ENCODE measurements around the gene NOP53. TPM values are rescaled to one million over a fixed set of nuclear protein-coding genes. Genes with fewer than 3 reads are reported as not detected.
"Not testable (repeated sequence)": the region's sequence is repeated elsewhere in the genome, so short reads cannot be mapped to it uniquely, and the experiment has no call there.

NOP53 gene
- total RNA-seq, 1 donor = 55.7 TPM

GRCh38 chr19:47725759-47726401 lies 19.5 kb upstream of the NOP53 start:
- TF ChIP-seq CTCF (IDR thresholded peaks at IDR 0.05; ENCODE audit: extremely low read depth, low read depth, low read length) = no peak
- Histone ChIP-seq H2AFZ (ENCODE audit: low read length) (no peak overlapping the region), H3K36me3 (ENCODE audit: insufficient read depth, low read length) (peaks cover 68% of the 10 kb centered on the region), H3K27ac (ENCODE audit: low read depth, low read length) (peak overlapping the region; percentile 1), H3K4me2 (ENCODE audit: insufficient read depth, low read length) (no peak overlapping the region), H3K9me3 (ENCODE audit: low read depth, low read length) (no peaks in the 10 kb centered on the region), H3K27me3 (ENCODE audit: insufficient read depth, low read length) (no peaks in the 10 kb centered on the region), H3K79me2 (ENCODE audit: insufficient read depth, low read length) (peaks cover 59% of the 10 kb centered on the region), H4K20me1 (ENCODE audit: insufficient read depth, low read length) (peaks cover 26% of the 10 kb centered on the region), H3K4me3 (ENCODE audit: insufficient read depth, low read length) (no peak overlapping the region), H3K4me1 (ENCODE audit: insufficient read depth, low read length) (peaks cover 53% of the 10 kb centered on the region)
- DNase-seq (ENCODE audit: insufficient read length, low spot score, missing footprints) = no peak

GRCh38 chr19:47726467-47726866 lies 18.9 kb upstream of the NOP53 start:
- H3K4me3 ChIP-seq (ENCODE audit: insufficient read depth, low read length) = no peak overlapping the region
- no peaks in the 10 kb centered on the region for H3K9me3 ChIP-seq (ENCODE audit: low read depth, low read length)
- no peak for DNase-seq (ENCODE audit: insufficient read length, low spot score, missing footprints)
- TF ChIP-seq CTCF (IDR thresholded peaks at IDR 0.05; ENCODE audit: extremely low read depth, low read depth, low read length) = no peak
- H2AFZ ChIP-seq (ENCODE audit: low read length) = no peak overlapping the region
- H4K20me1 ChIP-seq (ENCODE audit: insufficient read depth, low read length) = peaks cover 27% of the 10 kb centered on the region
- no peaks in the 10 kb centered on the region for H3K27me3 ChIP-seq (ENCODE audit: insufficient read depth, low read length)
- H3K27ac ChIP-seq (ENCODE audit: low read depth, low read length) = peak overlapping the region; percentile 1
- H3K36me3 ChIP-seq (ENCODE audit: insufficient read depth, low read length) = peaks cover 67% of the 10 kb centered on the region
- H3K79me2 ChIP-seq (ENCODE audit: insufficient read depth, low read length) = peaks cover 58% of the 10 kb centered on the region
- H3K4me2 ChIP-seq (ENCODE audit: insufficient read depth, low read length) = no peak overlapping the region
- peaks cover 51% of the 10 kb centered on the region for H3K4me1 ChIP-seq (ENCODE audit: insufficient read depth, low read length)

DNA sequence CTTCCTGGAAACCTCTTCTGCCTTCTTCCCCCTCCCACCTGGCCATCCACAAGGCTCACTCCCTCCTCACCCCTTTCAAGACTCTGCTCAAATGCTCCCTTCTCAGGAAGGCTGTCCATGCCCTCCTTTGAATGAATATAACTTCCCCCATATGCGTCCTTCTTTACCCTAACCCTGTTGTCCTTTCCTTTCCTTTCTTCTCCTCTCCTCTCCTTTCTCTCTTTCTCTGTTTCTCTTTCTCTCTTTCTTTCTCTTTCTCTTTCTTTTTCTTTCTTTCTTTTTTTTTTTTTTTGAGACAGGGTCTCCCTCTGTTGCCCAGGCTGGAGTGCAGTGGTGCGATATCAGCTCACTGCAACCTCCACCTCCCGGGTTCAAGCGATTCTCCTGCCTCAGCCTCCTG lies 17.1 kb upstream of the NOP53 start:
- not testable (repeated sequence) for H3K9me3 ChIP-seq (ENCODE audit: low read depth, low read length); H3K27me3 ChIP-seq (ENCODE audit: insufficient read depth, low read length); H2AFZ ChIP-seq (ENCODE audit: low read length); H3K4me2 ChIP-seq (ENCODE audit: insufficient read depth, low read length); H3K4me3 ChIP-seq (ENCODE audit: insufficient read depth, low read length); H3K27ac ChIP-seq (ENCODE audit: low read depth, low read length); DNase-seq (ENCODE audit: insufficient read length, low spot score, missing footprints)
- Histone ChIP-seq H3K36me3 (ENCODE audit: insufficient read depth, low read length) (peaks cover 65% of the 10 kb centered on the region), H4K20me1 (ENCODE audit: insufficient read depth, low read length) (peaks cover 27% of the 10 kb centered on the region), H3K4me1 (ENCODE audit: insufficient read depth, low read length) (peaks cover 38% of the 10 kb centered on the region), H3K79me2 (ENCODE audit: insufficient read depth, low read length) (peaks cover 67% of the 10 kb centered on the region)

GRCh38 chr19:47729468-47729798 lies 15.9 kb upstream of the NOP53 start:
- TF ChIP-seq CTCF (IDR thresholded peaks at IDR 0.05; ENCODE audit: extremely low read depth, low read depth, low read length) = no peak
- Histone ChIP-seq H3K9me3 (ENCODE audit: low read depth, low read length) (no peaks in the 10 kb centered on the region), H3K4me2 (ENCODE audit: insufficient read depth, low read length) (peak overlapping the region; percentile 55), H4K20me1 (ENCODE audit: insufficient read depth, low read length) (peaks cover 31% of the 10 kb centered on the region), H3K4me3 (ENCODE audit: insufficient read depth, low read length) (peak overlapping the region; percentile 8), H3K79me2 (ENCODE audit: insufficient read depth, low read length) (peaks cover 69% of the 10 kb centered on the region), H3K27ac (ENCODE audit: low read depth, low read length) (peak overlapping the region; percentile 68), H3K27me3 (ENCODE audit: insufficient read depth, low read length) (no peaks in the 10 kb centered on the region), H3K4me1 (ENCODE audit: insufficient read depth, low read length) (peaks cover 29% of the 10 kb centered on the region), H2AFZ (ENCODE audit: low read length) (peak overlapping the region; percentile 4), H3K36me3 (ENCODE audit: insufficient read depth, low read length) (peaks cover 65% of the 10 kb centered on the region)
- DNase-seq (ENCODE audit: insufficient read length, low spot score, missing footprints) = peak; percentile 96

Data from osteoblast (primary cell).